H4 (cell line): ENCODE results near the gene EYA2. TPM values are rescaled to one million over a fixed set of nuclear protein-coding genes. Genes with fewer than 3 reads are reported as not detected.
A peak's percentile ranks its signal among the peaks of the same experiment; 100 is the strongest.
"Not testable (repeated sequence)": the region's sequence is repeated elsewhere in the genome, so short reads cannot be mapped to it uniquely, and the experiment has no call there.

ENCODE experiments used
- DNase-seq: peaks from one replicate; pipeline ENCODE4 v3.0.0-alpha.2; 2015; ENCODE audit warnings: low spot score
- total RNA-seq: library from RNA; depleted of rRNA; stranded (reverse); fragments of >200 nt; shearing (Covaris generic); gene quantifications from 2 replicates; pipeline ENCODE4 v1.2.3, GENCODE V29; 2014

EYA2 gene
- total RNA-seq, 1 experiment from 2014 or later, result 0.60 TPM

GRCh38 chr20:46955601-46956556 lies 61.2 kb downstream of the EYA2 start:
- DNase-seq, result no peak

GRCh38 chr20:46959081-46959692 lies 64.5 kb downstream of the EYA2 start:
- DNase-seq, result peak; percentile 72

DNA sequence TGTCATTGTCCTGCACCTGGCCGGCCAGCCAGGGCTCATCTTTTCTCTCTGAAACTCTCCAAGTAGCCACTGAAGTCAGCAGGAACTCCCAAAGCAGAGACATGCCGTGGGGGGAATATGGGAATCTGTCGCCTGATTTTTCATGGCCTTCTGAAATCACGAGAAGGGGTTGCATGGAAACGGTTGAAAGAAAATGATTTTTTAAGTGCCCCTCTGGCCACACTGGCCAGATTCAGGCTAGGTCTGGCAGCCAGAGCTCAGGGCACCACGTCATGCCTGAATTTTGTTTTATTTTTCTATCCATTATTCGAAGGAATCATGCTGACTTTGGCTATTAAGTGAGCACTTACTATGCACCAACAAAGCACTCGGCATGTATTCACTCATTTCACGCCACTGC lies 65.2 kb downstream of the EYA2 start:
- DNase-seq, result no peak

GRCh38 chr20:46960536-46960935 lies 65.9 kb downstream of the EYA2 start:
- DNase-seq, result no peak

GRCh38 chr20:46961968-46962367 lies 67.3 kb downstream of the EYA2 start:
- DNase-seq, result not testable (repeated sequence)

GRCh38 chr20:46962452-46963195 lies 68.0 kb downstream of the EYA2 start:
- DNase-seq, result no peak

DNA sequence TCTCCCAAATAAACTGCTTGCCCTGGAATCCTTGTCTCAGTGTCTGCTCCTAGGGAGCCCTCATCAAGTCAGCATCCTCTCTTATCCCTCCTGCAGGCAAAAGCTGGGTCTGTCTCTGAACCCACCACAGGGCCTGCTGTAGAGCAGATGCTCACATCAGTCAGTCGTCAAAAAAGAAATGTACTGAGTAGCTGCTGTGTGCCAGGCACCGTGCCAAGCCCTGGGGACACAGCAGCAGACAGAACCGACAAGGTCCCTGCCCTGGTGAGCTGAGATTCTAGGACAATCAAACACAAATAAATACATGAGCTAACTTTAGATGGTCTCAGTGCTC lies 68.5 kb downstream of the EYA2 start:
- no peak for DNase-seq

DNA sequence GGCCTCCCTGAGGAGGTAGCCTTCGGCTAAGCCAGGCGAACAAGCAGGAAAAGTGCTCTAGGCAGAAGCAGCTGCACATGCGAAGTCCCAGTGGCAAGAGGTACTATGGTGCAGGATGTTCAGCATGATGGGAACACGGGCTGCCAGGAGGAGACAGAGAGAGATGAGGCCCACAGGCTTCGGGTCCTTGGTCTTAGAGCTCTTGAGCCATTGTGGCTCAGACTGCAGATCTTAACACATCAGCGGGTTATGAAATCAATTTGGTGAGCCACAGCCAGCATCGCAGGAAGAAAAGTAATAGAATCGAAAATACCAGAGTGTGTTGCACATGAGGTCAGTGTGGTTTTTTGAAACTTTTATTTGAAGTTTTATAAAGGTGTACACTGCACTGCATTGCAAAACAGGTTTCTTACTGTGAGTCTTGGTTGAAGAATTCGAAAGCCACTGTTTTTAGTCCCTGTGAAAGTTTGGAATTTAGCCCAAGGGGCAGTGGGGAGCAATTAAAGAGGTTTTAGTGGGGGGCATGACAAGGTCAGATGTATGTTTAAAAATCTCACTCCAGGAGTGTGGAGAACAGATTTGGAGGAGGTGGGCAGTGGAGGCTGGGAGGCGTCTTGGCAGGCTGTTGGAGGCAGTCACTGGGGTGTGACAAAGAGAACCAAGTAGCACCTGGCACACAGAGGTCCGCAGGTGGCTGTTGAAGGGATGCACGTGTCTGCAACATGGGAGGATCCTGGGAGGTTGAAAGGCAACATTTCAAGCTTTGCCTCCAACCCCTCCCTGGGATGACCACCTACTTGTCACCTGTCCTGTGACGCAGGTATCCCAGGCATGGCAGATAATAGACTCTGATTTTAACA lies 69.3 kb downstream of the EYA2 start:
- peak; percentile 13 for DNase-seq

- no peak for DNase-seq
Measured at GRCh38 chr20:46964618-46965455, 70.2 kb downstream of the EYA2 start.

- DNase-seq, result no peak
Measured at GRCh38 chr20:46965477-46965876, 70.8 kb downstream of the EYA2 start.

- DNase-seq, result no peak
Measured at GRCh38 chr20:46967646-46968045, 73.0 kb downstream of the EYA2 start.

- DNase-seq, result peak; percentile 95
Measured at GRCh38 chr20:46970937-46971630, 76.4 kb downstream of the EYA2 start.

GRCh38 chr20:46973766-46974165 lies 79.1 kb downstream of the EYA2 start:
- no peak for DNase-seq

DNA sequence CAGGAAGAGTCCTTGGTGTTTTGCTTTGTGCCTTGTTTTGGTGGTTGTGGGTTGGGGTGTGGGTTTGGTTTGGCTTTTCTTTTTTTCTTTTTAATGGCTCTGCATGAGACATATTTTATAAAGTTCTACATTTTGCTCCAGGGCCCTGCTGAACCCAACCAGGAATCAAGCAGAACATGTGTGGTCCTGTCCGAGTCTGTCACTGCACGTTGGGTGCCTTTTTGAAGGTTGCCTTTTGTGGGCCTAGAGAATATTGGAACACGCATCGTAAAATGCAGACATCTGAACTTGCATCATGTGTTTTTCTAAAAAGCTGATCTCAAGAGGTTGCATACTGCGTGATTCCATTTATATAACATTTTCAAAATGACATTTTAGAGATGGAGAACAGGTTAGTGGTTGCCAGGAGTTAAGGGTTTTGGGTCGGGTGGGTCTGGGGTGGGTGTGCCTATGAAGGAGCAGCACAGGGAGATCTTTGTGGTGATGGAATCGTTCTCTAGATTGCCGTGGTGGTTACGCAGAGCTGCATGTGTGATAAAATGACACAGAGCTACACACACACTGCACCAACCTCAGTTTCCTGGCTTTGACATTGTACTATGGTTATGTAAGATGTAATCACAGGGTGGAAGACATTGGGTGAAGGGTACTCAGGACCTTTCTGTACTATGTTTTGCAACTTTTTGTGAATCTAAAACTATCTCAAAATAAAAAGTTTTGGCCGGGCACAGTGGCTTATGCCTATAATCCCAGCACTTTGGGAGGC lies 80.2 kb downstream of the EYA2 start:
- DNase-seq, result no peak

DNA sequence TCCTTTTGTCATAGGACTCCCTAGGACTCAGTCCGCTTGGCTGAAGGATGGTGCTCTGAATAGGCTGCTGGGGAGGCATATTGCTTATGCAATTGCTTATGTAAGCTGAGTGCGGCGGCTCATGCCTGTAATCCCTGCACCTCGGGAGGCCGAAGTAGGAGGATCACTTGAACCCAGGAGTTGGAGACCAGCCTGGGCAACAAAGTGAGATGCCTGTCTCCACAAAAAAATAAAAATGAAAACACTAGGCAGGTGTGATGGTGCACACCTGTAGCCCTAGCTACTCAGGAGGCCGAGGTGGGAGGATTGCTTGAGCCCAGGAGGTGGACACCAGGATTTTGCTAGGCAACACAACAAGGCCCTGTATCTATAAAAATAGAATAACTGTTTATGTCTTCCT lies 81.3 kb downstream of the EYA2 start:
- DNase-seq, result no peak

DNA sequence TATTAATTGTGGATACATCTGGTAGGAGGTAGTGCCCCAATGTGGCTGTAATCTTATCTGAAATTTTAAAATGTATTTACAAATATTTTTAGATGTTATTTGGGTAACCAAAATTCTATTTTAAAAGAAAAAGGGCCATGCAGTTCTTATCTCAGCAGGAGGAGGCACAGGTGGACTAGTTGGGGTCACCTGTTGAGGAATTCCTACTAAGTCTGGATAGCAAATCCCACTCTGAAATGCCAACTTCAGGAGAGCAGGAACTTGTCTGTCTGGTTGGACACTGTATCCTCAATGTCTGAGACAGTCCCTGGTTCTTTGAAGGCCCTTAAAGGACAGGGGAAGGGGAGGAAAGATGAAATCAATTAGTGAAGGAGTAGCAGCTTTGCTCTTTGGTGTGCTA lies 82.6 kb downstream of the EYA2 start:
- no peak for DNase-seq

DNA sequence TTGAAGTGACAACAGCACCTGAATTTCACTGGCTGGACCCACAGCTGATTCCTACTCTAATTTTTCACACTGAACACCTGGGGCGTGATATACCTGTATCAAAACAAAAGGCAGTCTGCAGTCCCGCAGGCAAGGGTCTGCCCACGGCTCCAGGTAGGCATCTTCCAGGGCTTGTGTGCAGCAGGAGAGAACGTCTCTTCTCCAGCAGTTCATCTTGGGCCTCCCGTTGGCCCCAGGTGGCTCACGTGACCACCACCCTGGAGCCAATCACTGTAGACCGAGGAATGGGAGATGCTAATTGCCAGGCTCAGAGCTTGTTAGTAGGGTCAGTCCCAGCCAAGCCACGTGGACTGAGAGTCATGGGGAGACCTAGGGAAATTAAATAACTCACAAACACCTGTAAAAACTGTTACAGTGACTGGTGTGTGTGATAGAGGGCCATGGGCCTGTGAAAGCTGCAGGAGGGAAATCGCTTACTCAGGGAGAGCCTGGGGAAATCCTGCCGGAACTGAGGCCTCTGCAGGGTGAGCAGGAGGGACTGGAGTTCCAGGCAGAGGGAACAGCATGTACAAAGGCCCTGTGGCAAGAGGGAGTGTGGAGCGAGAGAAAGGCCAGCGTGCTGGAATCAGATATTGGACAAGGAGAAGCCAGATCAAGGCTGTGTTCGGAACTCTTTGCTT lies 83.4 kb downstream of the EYA2 start:
- no peak for DNase-seq

DNA sequence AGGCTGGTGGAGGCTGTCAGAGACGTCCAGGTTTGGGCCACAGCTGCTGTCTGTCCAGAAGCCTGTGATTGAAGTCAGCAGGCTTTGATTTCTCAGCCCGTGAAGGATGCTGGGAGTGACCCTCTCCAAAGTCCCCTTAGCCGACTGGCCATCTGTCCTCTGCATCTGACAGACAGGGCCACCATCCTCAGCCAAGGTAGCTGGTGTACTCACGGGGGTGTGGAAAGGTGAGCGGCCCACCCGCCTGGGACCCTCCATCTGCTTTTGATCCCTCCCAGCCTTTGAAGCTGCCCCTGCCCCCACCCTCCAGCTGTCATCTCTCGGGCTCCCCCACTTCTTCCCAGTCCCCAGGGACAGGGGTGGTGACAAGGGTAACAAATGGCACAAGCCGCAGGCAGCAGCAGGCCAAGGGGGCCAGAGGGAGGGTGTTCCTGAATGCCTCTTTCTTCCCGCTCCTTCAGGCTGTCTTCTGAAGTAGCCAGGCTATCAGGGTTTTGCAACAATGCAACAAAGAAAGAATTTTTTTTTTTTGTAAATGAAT lies 84.4 kb downstream of the EYA2 start:
- no peak for DNase-seq
